SK-N-SH treated with all-trans-retinoic acid at 6 μM for 48 hours (cell line): Measurements from ENCODE around the gene SLC22A12.
A peak's percentile ranks its signal among the peaks of the same experiment; 100 is the strongest.

ENCODE experiments used
- ATAC-seq: fragments of 200-7000 bp; cut with Tn5 transposase; 3 replicates; pipeline ENCODE4 v1.9.1; 2020; ENCODE audit warnings: mild to moderate bottlenecking, moderate library complexity
- CSDC2 ChIP-seq: fragments of 250-450 bp; sonication (Bioruptor Pico); IDR thresholded peaks from 2 replicates; pipeline ENCODE4 v1.5.0; 2020; ENCODE audit warnings: mild to moderate bottlenecking, moderate library complexity
- ESRRG ChIP-seq: fragments of 250-450 bp; sonication (Bioruptor Pico); IDR thresholded peaks from 2 replicates; pipeline ENCODE4 v1.6.1; 2021; ENCODE audit warnings: mild to moderate bottlenecking
- GLIS3 ChIP-seq: fragments of 250-450 bp; sonication (Bioruptor Pico); IDR thresholded peaks from 2 replicates; pipeline ENCODE4 v1.5.0; 2020; ENCODE audit warnings: mild to moderate bottlenecking, moderate library complexity
- OSR1 ChIP-seq: fragments of 250-450 bp; sonication (Bioruptor Pico); IDR thresholded peaks from 2 replicates; pipeline ENCODE4 v1.8.0; 2022; ENCODE audit warnings: moderate library complexity, mild to moderate bottlenecking, inconsistent platforms
- PPARA ChIP-seq: fragments of 250-450 bp; sonication (Bioruptor Pico); IDR thresholded peaks from 2 replicates; pipeline ENCODE4 v1.5.0; 2020; ENCODE audit warnings: mild to moderate bottlenecking, borderline replicate concordance
- RARB ChIP-seq: fragments of 250-450 bp; sonication (Bioruptor Pico); IDR thresholded peaks from 2 replicates; pipeline ENCODE4 v1.8.0; 2021; ENCODE audit warnings: mild to moderate bottlenecking, moderate library complexity
- TCF4 ChIP-seq: fragments of 250-450 bp; sonication (Bioruptor Pico); IDR thresholded peaks from 2 replicates; pipeline ENCODE4 v1.8.0; 2021; ENCODE audit warnings: mild to moderate bottlenecking, moderate library complexity, borderline replicate concordance
- TOX ChIP-seq: fragments of 250-450 bp; sonication (Bioruptor Pico); IDR thresholded peaks from 2 replicates; pipeline ENCODE4 v1.8.0; 2021; ENCODE audit warnings: mild to moderate bottlenecking, moderate library complexity, borderline replicate concordance
- ZC3H10 ChIP-seq: fragments of 250-450 bp; sonication (Bioruptor Pico); IDR thresholded peaks from 2 replicates; pipeline ENCODE4 v1.5.1; 2021; ENCODE audit warnings: mild to moderate bottlenecking, moderate library complexity
- ZNF565 ChIP-seq: fragments of 450-650 bp; formaldehyde crosslinking; conservative IDR thresholded peaks from 2 replicates; pipeline ENCODE4 v1.5.0; 2020; ENCODE audit warnings: low read depth, mild to moderate bottlenecking, moderate library complexity
- TF ChIP-seq, protein P1 (sequence below): fragments of 250-450 bp; sonication (Bioruptor Pico); IDR thresholded peaks from 2 replicates; pipeline ENCODE4 v1.5.0; 2020; ENCODE audit warnings: mild to moderate bottlenecking, moderate library complexity
- TF ChIP-seq, protein P2 (sequence below): fragments of 250-450 bp; sonication (Bioruptor Pico); IDR thresholded peaks from 2 replicates; pipeline ENCODE4 v1.8.0; 2021; ENCODE audit warnings: low read depth, mild to moderate bottlenecking, moderate library complexity, borderline replicate concordance
- TF ChIP-seq, protein P3 (sequence below): fragments of 250-450 bp; sonication (Bioruptor Pico); IDR thresholded peaks from 2 replicates; pipeline ENCODE4 v1.5.1; 2021; ENCODE audit warnings: mild to moderate bottlenecking, moderate library complexity
- TF ChIP-seq, protein P4 (sequence below): fragments of 250-450 bp; sonication (Bioruptor Pico); IDR thresholded peaks from 2 replicates; pipeline ENCODE4 v1.5.1; 2020; ENCODE audit warnings: low read depth, mild to moderate bottlenecking, moderate library complexity

SLC22A12 gene

DNA sequence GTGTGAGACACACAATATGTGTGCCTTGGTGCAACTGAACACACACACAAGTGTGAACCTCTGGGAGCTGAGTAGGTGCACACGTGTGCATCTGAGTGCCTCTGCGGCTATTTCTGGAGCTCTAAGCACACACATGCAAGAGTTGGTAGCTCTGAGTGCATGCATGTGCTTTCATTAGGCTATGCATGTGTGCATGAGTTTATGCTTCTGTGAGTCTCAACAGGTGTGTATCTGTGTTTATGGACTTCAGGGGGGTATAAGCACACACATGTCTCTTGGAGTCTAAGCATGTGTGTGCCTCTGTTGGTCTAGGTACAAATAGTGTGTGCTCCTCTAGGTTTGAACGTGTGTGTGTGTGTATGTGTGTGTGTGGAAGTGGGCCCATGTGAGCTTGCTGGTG is 25.8 kb downstream of the SLC22A12 start:
- TF ChIP-seq, protein P1, sequence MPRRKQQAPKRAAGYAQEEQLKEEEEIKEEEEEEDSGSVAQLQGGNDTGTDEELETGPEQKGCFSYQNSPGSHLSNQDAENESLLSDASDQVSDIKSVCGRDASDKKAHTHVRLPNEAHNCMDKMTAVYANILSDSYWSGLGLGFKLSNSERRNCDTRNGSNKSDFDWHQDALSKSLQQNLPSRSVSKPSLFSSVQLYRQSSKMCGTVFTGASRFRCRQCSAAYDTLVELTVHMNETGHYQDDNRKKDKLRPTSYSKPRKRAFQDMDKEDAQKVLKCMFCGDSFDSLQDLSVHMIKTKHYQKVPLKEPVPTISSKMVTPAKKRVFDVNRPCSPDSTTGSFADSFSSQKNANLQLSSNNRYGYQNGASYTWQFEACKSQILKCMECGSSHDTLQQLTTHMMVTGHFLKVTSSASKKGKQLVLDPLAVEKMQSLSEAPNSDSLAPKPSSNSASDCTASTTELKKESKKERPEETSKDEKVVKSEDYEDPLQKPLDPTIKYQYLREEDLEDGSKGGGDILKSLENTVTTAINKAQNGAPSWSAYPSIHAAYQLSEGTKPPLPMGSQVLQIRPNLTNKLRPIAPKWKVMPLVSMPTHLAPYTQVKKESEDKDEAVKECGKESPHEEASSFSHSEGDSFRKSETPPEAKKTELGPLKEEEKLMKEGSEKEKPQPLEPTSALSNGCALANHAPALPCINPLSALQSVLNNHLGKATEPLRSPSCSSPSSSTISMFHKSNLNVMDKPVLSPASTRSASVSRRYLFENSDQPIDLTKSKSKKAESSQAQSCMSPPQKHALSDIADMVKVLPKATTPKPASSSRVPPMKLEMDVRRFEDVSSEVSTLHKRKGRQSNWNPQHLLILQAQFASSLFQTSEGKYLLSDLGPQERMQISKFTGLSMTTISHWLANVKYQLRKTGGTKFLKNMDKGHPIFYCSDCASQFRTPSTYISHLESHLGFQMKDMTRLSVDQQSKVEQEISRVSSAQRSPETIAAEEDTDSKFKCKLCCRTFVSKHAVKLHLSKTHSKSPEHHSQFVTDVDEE: no peak
- TF ChIP-seq ESRRG (CRISPR knock-in tag): no peak
- no peak for TF ChIP-seq OSR1 (CRISPR knock-in tag)
- no peak for TF ChIP-seq PPARA (CRISPR knock-in tag)
- ATAC-seq: no peak

DNA sequence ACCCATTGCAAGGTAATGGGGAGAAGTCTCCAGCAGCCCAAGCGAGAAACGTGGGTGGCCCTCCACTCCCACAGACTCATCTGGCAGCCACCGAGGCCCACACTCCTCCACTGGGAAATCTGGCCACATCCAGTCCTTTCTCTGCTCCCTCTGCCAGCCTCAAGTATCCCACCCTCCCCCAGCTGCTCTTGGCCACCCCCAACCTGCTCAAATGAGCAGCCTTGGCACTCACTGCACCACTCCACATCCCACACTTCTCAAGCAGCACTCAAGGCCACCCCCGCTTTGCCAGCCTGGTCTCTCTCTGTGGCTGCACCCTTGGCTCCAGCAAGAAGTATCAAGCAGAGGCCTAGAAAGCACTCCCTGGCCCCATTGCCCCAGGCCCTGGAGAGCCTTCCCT is 28.2 kb downstream of the SLC22A12 start:
- no peak for TF ChIP-seq TOX (CRISPR knock-in tag)
- TF ChIP-seq GLIS3 (CRISPR knock-in tag): no peak
- TF ChIP-seq ZC3H10: no peak
- TF ChIP-seq ZNF565: no peak
- TF ChIP-seq PPARA (CRISPR knock-in tag): no peak
- TF ChIP-seq, protein P2, sequence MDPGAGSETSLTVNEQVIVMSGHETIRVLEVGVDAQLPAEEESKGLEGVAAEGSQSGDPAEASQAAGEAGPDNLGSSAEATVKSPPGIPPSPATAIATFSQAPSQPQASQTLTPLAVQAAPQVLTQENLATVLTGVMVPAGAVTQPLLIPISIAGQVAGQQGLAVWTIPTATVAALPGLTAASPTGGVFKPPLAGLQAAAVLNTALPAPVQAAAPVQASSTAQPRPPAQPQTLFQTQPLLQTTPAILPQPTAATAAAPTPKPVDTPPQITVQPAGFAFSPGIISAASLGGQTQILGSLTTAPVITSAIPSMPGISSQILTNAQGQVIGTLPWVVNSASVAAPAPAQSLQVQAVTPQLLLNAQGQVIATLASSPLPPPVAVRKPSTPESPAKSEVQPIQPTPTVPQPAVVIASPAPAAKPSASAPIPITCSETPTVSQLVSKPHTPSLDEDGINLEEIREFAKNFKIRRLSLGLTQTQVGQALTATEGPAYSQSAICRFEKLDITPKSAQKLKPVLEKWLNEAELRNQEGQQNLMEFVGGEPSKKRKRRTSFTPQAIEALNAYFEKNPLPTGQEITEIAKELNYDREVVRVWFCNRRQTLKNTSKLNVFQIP (CRISPR knock-in tag): no peak
- TF ChIP-seq, protein P3, sequence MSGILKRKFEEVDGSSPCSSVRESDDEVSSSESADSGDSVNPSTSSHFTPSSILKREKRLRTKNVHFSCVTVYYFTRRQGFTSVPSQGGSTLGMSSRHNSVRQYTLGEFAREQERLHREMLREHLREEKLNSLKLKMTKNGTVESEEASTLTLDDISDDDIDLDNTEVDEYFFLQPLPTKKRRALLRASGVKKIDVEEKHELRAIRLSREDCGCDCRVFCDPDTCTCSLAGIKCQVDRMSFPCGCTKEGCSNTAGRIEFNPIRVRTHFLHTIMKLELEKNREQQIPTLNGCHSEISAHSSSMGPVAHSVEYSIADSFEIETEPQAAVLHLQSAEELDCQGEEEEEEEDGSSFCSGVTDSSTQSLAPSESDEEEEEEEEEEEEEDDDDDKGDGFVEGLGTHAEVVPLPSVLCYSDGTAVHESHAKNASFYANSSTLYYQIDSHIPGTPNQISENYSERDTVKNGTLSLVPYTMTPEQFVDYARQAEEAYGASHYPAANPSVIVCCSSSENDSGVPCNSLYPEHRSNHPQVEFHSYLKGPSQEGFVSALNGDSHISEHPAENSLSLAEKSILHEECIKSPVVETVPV (CRISPR knock-in tag): no peak
- ATAC-seq: no peak

DNA sequence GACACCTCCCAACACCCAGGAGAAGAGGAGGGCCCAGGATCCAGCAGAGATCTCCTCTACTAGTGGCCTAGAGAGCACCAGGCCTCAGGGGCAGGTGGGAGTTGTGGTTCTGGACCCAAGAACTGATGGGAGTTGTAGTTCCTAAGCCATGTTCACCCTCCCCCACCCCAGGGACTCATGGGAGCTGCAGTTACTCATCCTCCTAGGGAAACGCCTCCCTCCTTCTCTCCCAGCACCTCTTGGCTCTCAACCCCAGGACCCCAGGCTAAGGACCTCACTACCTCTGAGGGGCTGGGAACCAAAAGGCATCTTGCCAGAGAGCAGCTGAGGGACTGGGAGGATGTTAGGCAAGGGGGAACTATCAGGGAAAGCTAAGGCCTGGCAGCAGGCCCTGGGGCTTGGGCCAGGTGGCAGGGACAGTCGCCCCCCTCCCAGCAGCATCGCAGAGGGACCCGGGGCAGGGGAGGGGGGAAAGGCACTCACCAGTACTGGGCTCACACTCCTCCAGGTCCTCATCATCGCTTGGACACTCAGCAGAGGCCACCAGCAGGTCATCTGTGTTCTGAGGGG is 28.9 kb downstream of the SLC22A12 start:
- no peak for TF ChIP-seq RARB
- no peak for TF ChIP-seq CSDC2
- TF ChIP-seq, protein P4, sequence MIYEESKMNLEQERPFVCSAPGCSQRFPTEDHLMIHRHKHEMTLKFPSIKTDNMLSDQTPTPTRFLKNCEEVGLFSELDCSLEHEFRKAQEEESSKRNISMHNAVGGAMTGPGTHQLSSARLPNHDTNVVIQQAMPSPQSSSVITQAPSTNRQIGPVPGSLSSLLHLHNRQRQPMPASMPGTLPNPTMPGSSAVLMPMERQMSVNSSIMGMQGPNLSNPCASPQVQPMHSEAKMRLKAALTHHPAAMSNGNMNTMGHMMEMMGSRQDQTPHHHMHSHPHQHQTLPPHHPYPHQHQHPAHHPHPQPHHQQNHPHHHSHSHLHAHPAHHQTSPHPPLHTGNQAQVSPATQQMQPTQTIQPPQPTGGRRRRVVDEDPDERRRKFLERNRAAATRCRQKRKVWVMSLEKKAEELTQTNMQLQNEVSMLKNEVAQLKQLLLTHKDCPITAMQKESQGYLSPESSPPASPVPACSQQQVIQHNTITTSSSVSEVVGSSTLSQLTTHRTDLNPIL (CRISPR knock-in tag): no peak
- no peak for TF ChIP-seq TCF4 (CRISPR knock-in tag)
- no peak for TF ChIP-seq ESRRG (CRISPR knock-in tag)
- TF ChIP-seq GLIS3 (CRISPR knock-in tag): no peak
- TF ChIP-seq ZC3H10: no peak
- TF ChIP-seq, protein P1: no peak
- TF ChIP-seq, protein P2 (CRISPR knock-in tag): no peak
- no peak for TF ChIP-seq ZNF565
- ATAC-seq: peak; percentile 51
